Activated B cell treated with CpG ODN at 0.5 μM for 24 hours (primary cell): ENCODE measurements around the gene FBXL4. TPM values are rescaled to one million over a fixed set of nuclear protein-coding genes. Genes with fewer than 3 reads are reported as not detected.

Experiments used
- ATAC-seq: fragments of 200-7000 bp; cut with Tn5 transposase; one replicate; pipeline ENCODE4 v1.10.0; 2021; ENCODE audit warnings: low read depth, mild to moderate bottlenecking, moderate library complexity
- CTCF ChIA-PET: fragments of 350-600 bp; sonication (Branson Sonifier 250); formaldehyde crosslinking; loops from one replicate; lab custom pipeline; 2021; ENCODE audit warnings: antibody characterized with exemption; lab: Charles Lee
- POLR2A ChIA-PET: fragments of 350-600 bp; sonication (Branson Sonifier 250); formaldehyde crosslinking; loops from one replicate; lab custom pipeline; 2021; ENCODE audit warnings: antibody characterized with exemption; lab: Charles Lee
- DNase-seq: peaks from one replicate; pipeline ENCODE4 v3.0.0; 2022
- H3K27ac Mint-ChIP-seq: one replicate; pipeline ENCODE4 v1.8.0; 2020; ENCODE audit warnings: mixed read lengths
- H3K27me3 Mint-ChIP-seq: one replicate; pipeline ENCODE4 v1.8.0; 2021; ENCODE audit warnings: mixed read lengths
- H3K36me3 Mint-ChIP-seq: one replicate; pipeline ENCODE4 v1.8.0; 2021; ENCODE audit warnings: low read depth, mixed read lengths
- H3K4me1 Mint-ChIP-seq: one replicate; pipeline ENCODE4 v1.8.0; 2021; ENCODE audit warnings: mixed read lengths
- H3K4me3 Mint-ChIP-seq: one replicate; pipeline ENCODE4 v1.8.0; 2020; ENCODE audit warnings: mild to moderate bottlenecking, mixed read lengths
- H3K9me3 Mint-ChIP-seq: one replicate; pipeline ENCODE4 v1.8.0; 2020; ENCODE audit warnings: mixed read lengths
- intact Hi-C: fragments of 100-400 bp; cut with micrococcal nuclease; formaldehyde crosslinking; loops from one replicate; pipeline ENCODE4 v1.15.1; 2024
- total RNA-seq: library from RNA; stranded (reverse); gene quantifications from 2 replicates; pipeline ENCODE4 v1.2.3, GENCODE V29; 2022
- TF ChIP-seq, protein P1 (sequence below): fragments of 200-600 bp; IDR thresholded peaks from one replicate; pipeline ENCODE4 v1.8.0; 2022; ENCODE audit warnings: antibody characterized with exemption, mild to moderate bottlenecking

FBXL4 gene
- total RNA-seq, 1 donor from 2014 or later: 10.8 TPM

DNA sequence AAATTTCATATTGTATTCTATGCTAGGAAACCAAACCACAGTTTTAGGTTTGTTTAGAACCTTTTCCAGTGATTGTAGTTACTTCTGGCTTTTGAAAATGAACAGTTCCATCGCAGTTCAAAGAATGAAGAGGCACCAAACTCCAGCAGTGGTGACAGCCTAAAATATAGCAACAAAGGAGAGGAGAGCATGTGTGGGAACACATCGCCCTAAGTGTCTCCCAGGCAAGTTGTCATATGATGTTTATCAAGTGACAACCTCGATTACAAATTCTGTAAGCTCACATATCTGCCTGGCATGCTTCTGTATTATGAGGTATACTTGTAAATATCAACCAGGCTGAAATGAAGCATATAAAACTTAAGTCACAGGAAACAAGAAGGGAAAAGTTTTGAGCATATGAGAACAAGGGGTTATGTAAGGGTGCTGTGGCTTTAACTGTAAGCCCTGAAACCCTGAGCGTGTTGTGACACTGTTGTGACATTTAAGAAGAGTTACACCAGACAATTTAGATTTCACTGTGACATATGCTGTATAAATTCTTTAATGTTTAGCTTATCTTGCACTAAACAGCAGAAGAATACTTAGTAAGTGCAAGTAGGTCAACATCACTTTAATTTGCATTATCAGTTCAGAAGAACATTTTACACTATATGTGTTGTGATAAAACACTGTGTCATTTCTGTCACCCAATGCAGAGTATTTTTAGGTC lies 29.1 kb upstream of the FBXL4 start:
- no peaks in the 10 kb centered on the region for H3K9me3 Mint-ChIP-seq
- CTCF ChIA-PET: no interaction called here
- DNase-seq (no peak), ATAC-seq (no peak)
- POLR2A ChIA-PET: no interaction called here
- H3K36me3 Mint-ChIP-seq: no peaks in the 10 kb centered on the region
- H3K4me1 Mint-ChIP-seq: peaks cover 7% of the 10 kb centered on the region
- no peaks in the 10 kb centered on the region for H3K27me3 Mint-ChIP-seq
- intact Hi-C loops: no loop called here
- H3K4me3 Mint-ChIP-seq: no peak overlapping the region
- TF ChIP-seq, protein P1, sequence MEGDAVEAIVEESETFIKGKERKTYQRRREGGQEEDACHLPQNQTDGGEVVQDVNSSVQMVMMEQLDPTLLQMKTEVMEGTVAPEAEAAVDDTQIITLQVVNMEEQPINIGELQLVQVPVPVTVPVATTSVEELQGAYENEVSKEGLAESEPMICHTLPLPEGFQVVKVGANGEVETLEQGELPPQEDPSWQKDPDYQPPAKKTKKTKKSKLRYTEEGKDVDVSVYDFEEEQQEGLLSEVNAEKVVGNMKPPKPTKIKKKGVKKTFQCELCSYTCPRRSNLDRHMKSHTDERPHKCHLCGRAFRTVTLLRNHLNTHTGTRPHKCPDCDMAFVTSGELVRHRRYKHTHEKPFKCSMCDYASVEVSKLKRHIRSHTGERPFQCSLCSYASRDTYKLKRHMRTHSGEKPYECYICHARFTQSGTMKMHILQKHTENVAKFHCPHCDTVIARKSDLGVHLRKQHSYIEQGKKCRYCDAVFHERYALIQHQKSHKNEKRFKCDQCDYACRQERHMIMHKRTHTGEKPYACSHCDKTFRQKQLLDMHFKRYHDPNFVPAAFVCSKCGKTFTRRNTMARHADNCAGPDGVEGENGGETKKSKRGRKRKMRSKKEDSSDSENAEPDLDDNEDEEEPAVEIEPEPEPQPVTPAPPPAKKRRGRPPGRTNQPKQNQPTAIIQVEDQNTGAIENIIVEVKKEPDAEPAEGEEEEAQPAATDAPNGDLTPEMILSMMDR: no peak
- no peak overlapping the region for H3K27ac Mint-ChIP-seq

DNA sequence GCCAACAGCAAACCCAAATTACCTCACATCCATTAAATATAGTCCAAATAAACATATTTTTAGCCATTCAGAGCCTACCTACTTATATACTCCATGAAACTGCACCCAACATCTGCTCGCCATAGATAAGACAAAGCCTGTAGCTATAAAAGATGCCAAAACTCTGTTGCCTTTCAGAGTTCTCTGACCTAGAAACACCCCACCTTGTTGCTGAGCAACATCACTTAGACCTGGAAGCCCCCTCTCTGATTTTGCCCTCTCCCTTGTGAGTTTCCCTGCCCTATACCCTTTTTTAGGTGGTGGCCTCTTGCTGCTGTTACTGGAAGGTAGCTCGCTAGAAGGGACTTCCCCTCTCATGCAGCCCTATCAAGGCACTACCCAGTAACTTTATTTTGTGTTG lies 27.7 kb upstream of the FBXL4 start:
- DNase-seq: no peak
- ChIA-PET CTCF (no interaction called here), POLR2A (no interaction called here)
- TF ChIP-seq, protein P1: no peak
- Mint-ChIP-seq H3K9me3 (no peaks in the 10 kb centered on the region), H3K36me3 (no peaks in the 10 kb centered on the region), H3K4me1 (peaks cover 7% of the 10 kb centered on the region), H3K4me3 (no peak overlapping the region), H3K27ac (no peak overlapping the region), H3K27me3 (no peaks in the 10 kb centered on the region)
- intact Hi-C loops: no loop called here
- no peak for ATAC-seq

DNA sequence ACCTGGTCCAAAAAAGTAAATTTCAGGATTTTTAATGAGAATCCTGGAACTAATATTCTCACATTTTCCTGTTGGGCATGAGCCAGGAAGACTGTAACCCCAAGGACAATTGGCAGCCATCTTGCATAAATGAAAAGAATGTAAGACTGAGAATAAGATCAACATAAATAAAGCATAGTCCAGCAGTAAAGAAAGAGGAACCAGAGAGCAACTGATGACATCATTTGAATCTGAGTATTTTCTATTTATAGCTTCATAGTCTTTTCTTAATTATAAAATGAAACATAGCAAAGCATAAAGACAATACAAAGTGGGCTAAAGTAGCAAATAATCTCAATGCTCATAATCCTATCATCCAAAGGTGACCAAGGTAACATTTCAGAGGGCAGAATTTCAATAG lies 26.6 kb upstream of the FBXL4 start:
- DNase-seq: no peak
- peaks cover 7% of the 10 kb centered on the region for H3K4me1 Mint-ChIP-seq
- intact Hi-C loops: no loop called here
- no peaks in the 10 kb centered on the region for H3K27me3 Mint-ChIP-seq
- no peak for ATAC-seq
- H3K36me3 Mint-ChIP-seq: no peaks in the 10 kb centered on the region
- TF ChIP-seq, protein P1: no peak
- CTCF ChIA-PET: no interaction called here
- H3K9me3 Mint-ChIP-seq: no peaks in the 10 kb centered on the region
- POLR2A ChIA-PET: no interaction called here
- H3K27ac Mint-ChIP-seq: no peak overlapping the region
- H3K4me3 Mint-ChIP-seq: no peak overlapping the region

DNA sequence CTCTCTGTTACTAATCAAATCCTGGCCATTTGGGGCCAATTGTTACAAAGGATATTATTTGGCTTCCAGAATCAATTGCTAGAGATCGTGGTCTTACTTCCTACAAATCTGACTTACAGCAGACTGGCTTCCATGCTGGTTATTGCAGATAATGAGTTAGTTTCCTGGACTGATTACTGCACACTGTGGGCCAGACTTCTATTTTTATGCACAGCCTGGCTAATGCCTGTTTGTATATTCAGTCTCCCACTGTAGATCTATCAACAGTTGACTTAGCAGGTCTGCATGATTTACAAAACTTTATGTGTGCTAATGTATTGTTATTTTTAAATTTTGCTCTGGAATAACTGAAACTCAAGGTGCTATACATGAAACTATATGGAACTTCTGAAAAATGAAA lies 25.8 kb upstream of the FBXL4 start:
- no peak for DNase-seq
- POLR2A ChIA-PET: no interaction called here

DNA sequence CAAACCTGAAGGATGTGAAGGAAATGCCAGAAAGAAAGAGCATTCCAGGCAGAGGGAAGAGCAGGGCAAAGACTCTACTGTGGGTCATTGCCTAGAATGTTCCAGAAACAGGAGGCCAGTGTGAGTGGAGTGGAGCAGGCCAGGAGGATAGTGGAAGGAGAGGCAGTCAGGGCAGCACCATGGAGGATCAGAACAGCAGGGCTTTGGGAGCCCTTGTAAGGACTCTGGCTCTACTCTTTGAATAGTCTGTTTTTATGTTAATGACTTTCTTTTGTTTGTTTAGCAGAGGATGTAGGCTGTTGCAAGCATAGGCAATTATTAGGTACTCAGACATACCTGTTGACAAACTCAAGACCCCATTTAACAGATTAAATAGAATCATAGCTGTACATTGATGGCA lies 23.6 kb upstream of the FBXL4 start:
- H3K4me3 Mint-ChIP-seq: no peak overlapping the region
- no peak overlapping the region for H3K27ac Mint-ChIP-seq
- ChIA-PET CTCF (no interaction called here), POLR2A (no interaction called here)
- TF ChIP-seq, protein P1: no peak
- intact Hi-C loops: no loop called here
- no peaks in the 10 kb centered on the region for H3K36me3 Mint-ChIP-seq
- ATAC-seq (no peak), DNase-seq (no peak)
- H3K27me3 Mint-ChIP-seq: no peaks in the 10 kb centered on the region
- H3K4me1 Mint-ChIP-seq: peaks cover 7% of the 10 kb centered on the region
- H3K9me3 Mint-ChIP-seq: no peaks in the 10 kb centered on the region

More for the DNA sequence above, 25.8 kb upstream of the FBXL4 start:
- Mint-ChIP-seq H3K9me3 (no peaks in the 10 kb centered on the region), H3K36me3 (no peaks in the 10 kb centered on the region), H3K27me3 (no peaks in the 10 kb centered on the region), H3K4me3 (no peak overlapping the region), H3K4me1 (peaks cover 7% of the 10 kb centered on the region), H3K27ac (no peak overlapping the region)
- CTCF ChIA-PET: no interaction called here
- TF ChIP-seq, protein P1: no peak
- intact Hi-C loops: no loop called here
- no peak for ATAC-seq
